Psoas muscle (tissue), 8 donors: ENCODE measurements around the gene DALRD3. TPM values are rescaled to one million over a fixed set of nuclear protein-coding genes. Genes with fewer than 3 reads are reported as not detected.
A peak's percentile ranks its signal among the peaks of the same experiment; 100 is the strongest.

ENCODE experiments used
- ATAC-seq, 4 donors: fragments of 200-7000 bp; cut with Tn5 transposase; one replicate each; pipeline ENCODE4 v1.9.1; 2020; ENCODE audit warnings: moderate library complexity in 3 of 4, mild to moderate bottlenecking in 2 of 4
- DNase-seq, 2 donors: peaks; one replicate each; pipeline ENCODE4 v3.0.0-alpha.2; 2020
- H3K27ac ChIP-seq: fragments of 200-600 bp; one replicate; pipeline ENCODE4 v1.8.0; 2022
- H3K27me3 ChIP-seq, 3 donors: fragments of 200-600 bp in 1 of 3; one replicate each; pipeline versions ENCODE4 v1.6.1 to v1.8.0; 2013 to 2022; ENCODE audit warnings: low read length in 2 of 3, mild to moderate bottlenecking in 2 of 3, moderate library complexity in 1 of 3; ENCODE audit not compliant: insufficient read depth in 3 of 3
- H3K36me3 ChIP-seq, 2 donors: fragments of 200-600 bp in 1 of 2; one replicate each; pipeline versions ENCODE4 v1.6.1 to v1.8.0; 2013 to 2022; ENCODE audit warnings: low read depth in 1 of 2, mild to moderate bottlenecking in 1 of 2, moderate library complexity in 1 of 2; ENCODE audit not compliant: insufficient read depth in 1 of 2
- H3K4me1 ChIP-seq: fragments of 200-600 bp; one replicate; pipeline ENCODE4 v1.8.0; 2022
- H3K4me3 ChIP-seq: fragments of 200-600 bp; one replicate; pipeline ENCODE4 v1.8.0; 2022; ENCODE audit warnings: mild to moderate bottlenecking
- H3K9me3 ChIP-seq: fragments of 200-600 bp; one replicate; pipeline ENCODE4 v1.8.0; 2022
- CTCF ChIP-seq: fragments of 200-600 bp; IDR thresholded peaks from one replicate; pipeline ENCODE4 v1.8.0; 2022; ENCODE audit warnings: antibody characterized with exemption
- WGBS, 3 donors: extraction: QIAGEN DNeasy Blood & Tissue Kit; methylation state at CpG; one replicate each; pipeline versions ENCODE4 v1.1.6 to v1.1.7; 2013; 5-methylcytosine and 5-hydroxymethylcytosine counted together
- intact Hi-C, 2 donors: fragments of 100-400 bp; cut with DNase I; formaldehyde crosslinking; loops; one replicate each; pipeline versions ENCODE4 v1.11.0 to v1.14.2; 2022
- polyA plus RNA-seq, 3 donors: library from polyadenylated mRNA; stranded (reverse); fragments of 200-250 nt; gene quantifications; one replicate each; pipeline ENCODE4 v1.2.3, GENCODE V29; 2013
- total RNA-seq, 4 donors: library from RNA; stranded (reverse); fragmentation: NEBNext Ultra II Directional in 2 of 4; extraction: Animal tissue kit (Norgen Biotek cat#: 25700) in 2 of 4; gene quantifications; one replicate each; pipeline versions ENCODE4 v1.2.1 to v1.2.4, GENCODE V29; 2021 to 2023
- donor health status: healthy with polysubstance abuse.
- donor health status: DM: no; HTN: no; CAD: no; lungs with moderate emphysema.
- donor health status: Bipolar disorder and iron deficiency.
- donor health status: healthy.
- donor health status: DM: yes; HTN: yes; CAD: no.
- donor health status: DM: no; HTN: no; CAD: no.
- donor health status: DM: no; HTN: no; CAD: no.
- donor health status: DM: yes; HTN: yes; CAD: no.

The DALRD3 gene
- total and polyA plus RNA-seq, 7 donors: 7.5 to 19.9 (median 10.4) TPM

- intact Hi-C loops: no loop called here
Measured at GRCh38 chr3:49007771-49008528, 10.4 kb downstream of the DALRD3 start.

GRCh38 chr3:49007068-49007770, 11.2 kb downstream of the DALRD3 start, which contains the start of gene WDR6:
TSS of gene WDR6 (plus strand) at chr3:49007391. CDS start at chr3:49007432, 41 bp downstream.
- H3K27me3 ChIP-seq: no peaks in the 10 kb centered on the region
- WGBS, 3 donors: 0 to 1% (median 0%) methylated on average over 63 to 65 of the region's 65 CpGs
- DNase-seq (peak; percentile 97 to 98), ATAC-seq (peak; percentile 93 to 96 (median 94))
- H3K27ac ChIP-seq: peak within 1 kb of the TSS; percentile 95
- TF ChIP-seq CTCF: peak; percentile 35
- no peaks in the 10 kb centered on the region for H3K9me3 ChIP-seq
- H3K4me1 ChIP-seq: peaks cover 28% of the 10 kb centered on the region
- intact Hi-C loops: no loop called here
- peaks cover 0 to 12% of the 10 kb centered on the region in 2 donors for H3K36me3 ChIP-seq
- peak within 1 kb of the TSS; percentile 87 for H3K4me3 ChIP-seq

More at GRCh38 chr3:49007771-49008528, 10.4 kb downstream of the DALRD3 start:
- Histone ChIP-seq H3K27ac (peak overlapping the region; percentile 95), H3K27me3 (no peaks in the 10 kb centered on the region), H3K36me3 (peaks cover 0 to 20% of the 10 kb centered on the region in 2 donors), H3K4me3 (peak overlapping the region; percentile 87), H3K4me1 (peaks cover 36% of the 10 kb centered on the region), H3K9me3 (no peaks in the 10 kb centered on the region)
- peak; percentile 92 to 95 for DNase-seq
- WGBS, 3 donors: 16 to 23% (median 19%) methylated on average over 32 to 41 of the region's 41 CpGs
- no peak for TF ChIP-seq CTCF
- peak; percentile 77 to 83 (median 80) for ATAC-seq

DNA sequence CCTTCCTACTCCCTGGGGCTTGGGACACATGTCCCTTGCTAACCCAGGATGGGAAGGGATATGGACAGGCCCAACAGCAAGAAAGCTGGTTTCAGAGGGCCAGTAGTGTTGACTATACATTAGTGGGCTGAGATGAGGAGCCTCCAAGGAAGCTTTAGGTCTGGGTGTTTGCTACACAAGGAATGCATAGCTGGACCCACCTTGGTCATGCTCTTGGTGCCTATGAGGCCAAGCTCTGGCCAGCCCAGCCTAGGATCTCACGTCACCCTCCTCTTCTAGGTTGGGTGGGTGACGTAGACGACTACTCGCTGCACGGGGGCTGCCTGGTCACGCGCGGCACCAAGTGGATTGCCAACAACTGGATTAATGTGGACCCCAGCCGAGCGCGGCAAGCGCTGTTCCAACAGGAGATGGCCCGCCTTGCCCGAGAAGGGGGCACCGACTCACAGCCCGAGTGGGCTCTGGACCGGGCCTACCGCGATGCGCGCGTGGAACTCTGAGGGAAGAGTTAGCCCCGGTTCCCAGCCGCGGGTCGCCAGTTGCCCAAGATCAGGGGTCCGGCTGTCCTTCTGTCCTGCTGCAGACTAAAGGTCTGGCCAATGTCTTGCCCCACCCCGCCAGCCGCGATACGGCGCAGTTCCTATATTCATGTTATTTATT, 11.8 kb downstream of the DALRD3 start:
- WGBS, 3 donors: 2 to 3% (median 2%) methylated on average over 32 of the region's 32 CpGs
- peak overlapping the region; percentile 87 for H3K4me3 ChIP-seq
- no peaks in the 10 kb centered on the region for H3K27me3 ChIP-seq
- peaks cover 22% of the 10 kb centered on the region for H3K4me1 ChIP-seq
- no peaks in the 10 kb centered on the region for H3K9me3 ChIP-seq
- intact Hi-C loops: no loop called here
- TF ChIP-seq CTCF: no peak
- peaks cover 0 to 6% of the 10 kb centered on the region in 2 donors for H3K36me3 ChIP-seq
- peak overlapping the region; percentile 95 for H3K27ac ChIP-seq
- DNase-seq: peak; percentile 49 to 72
- ATAC-seq: peak in 3 of 4 donors; percentile 16 to 31 (median 23)

- Histone ChIP-seq H3K4me3 (peak overlapping the region; percentile 87), H3K27me3 (no peaks in the 10 kb centered on the region), H3K27ac (peak overlapping the region; percentile 95), H3K36me3 (peaks cover 0 to 3% of the 10 kb centered on the region in 2 donors), H3K9me3 (no peaks in the 10 kb centered on the region), H3K4me1 (peaks cover 17% of the 10 kb centered on the region)
- DNase-seq (no peak), ATAC-seq (no peak)
- intact Hi-C loops: no loop called here
- WGBS, 3 donors: 87 to 95% (median 93%) methylated on average over 5 of the region's 5 CpGs
- TF ChIP-seq CTCF: no peak
Measured at GRCh38 chr3:49005998-49006397, 12.4 kb downstream of the DALRD3 start.
